Sigmoid colon (tissue), 7 donors: ENCODE data around the gene BAIAP3. TPM values are rescaled to one million over a fixed set of nuclear protein-coding genes. Genes with fewer than 3 reads are reported as not detected.

ENCODE experiments used
- DNase-seq: peaks from one replicate; pipeline ENCODE4 v3.0.0-alpha.2; 2019
- H3K27ac ChIP-seq, 4 donors: fragments of 200-600 bp; sonication (generic); one replicate each; pipeline ENCODE4 v1.5.1; 2016 to 2019; ENCODE audit warnings: mild to moderate bottlenecking in 1 of 4
- H3K27me3 ChIP-seq, 3 donors: fragments of 200-600 bp; sonication (generic); one replicate each; pipeline ENCODE4 v1.5.1; 2019; ENCODE audit warnings: mild to moderate bottlenecking in 1 of 3
- H3K36me3 ChIP-seq, 4 donors: fragments of 200-600 bp; sonication (generic); one replicate each; pipeline ENCODE4 v1.5.1; 2016 to 2019
- H3K4me1 ChIP-seq, 4 donors: fragments of 200-600 bp; sonication (generic); one replicate each; pipeline ENCODE4 v1.5.1; 2017 to 2019
- H3K4me3 ChIP-seq, 4 donors: fragments of 200-600 bp; sonication (generic); one replicate each; pipeline ENCODE4 v1.5.1; 2017 to 2019; ENCODE audit warnings: mild to moderate bottlenecking in 2 of 4, moderate library complexity in 1 of 4
- H3K9me3 ChIP-seq, 4 donors: fragments of 200-600 bp in 3 of 4; sonication (generic) in 3 of 4; one replicate each; pipeline versions ENCODE4 v1.5.1 to v1.6.1; 2013 to 2019
- CTCF ChIP-seq, 4 experiments: fragments of 450-650 bp in 3 of 4; fragments of 200-600 bp in 1 of 4; IDR thresholded peaks; one replicate each; pipeline ENCODE4 v1.5.1; 2016 to 2019; ENCODE audit warnings: antibody characterized with exemption in 4 of 4, mild to moderate bottlenecking in 3 of 4, moderate library complexity in 2 of 4
- EP300 ChIP-seq, 4 donors: sonication (generic); formaldehyde crosslinking; IDR thresholded peaks; one replicate each; pipeline ENCODE4 v1.6.1; 2017; ENCODE audit warnings: antibody characterized with exemption in 4 of 4
- POLR2A ChIP-seq, 2 donors: fragments of 450-650 bp; IDR thresholded peaks; one replicate each; pipeline ENCODE4 v1.6.1; 2016; ENCODE audit warnings: antibody characterized with exemption in 2 of 2, mild to moderate bottlenecking in 2 of 2, moderate library complexity in 2 of 2
- POLR2AphosphoS5 ChIP-seq, 4 donors: sonication (generic); formaldehyde crosslinking; IDR thresholded peaks; one replicate each; pipeline ENCODE4 v1.6.1; 2017; ENCODE audit warnings: antibody characterized with exemption in 4 of 4
- WGBS, 2 donors: extraction: QIAGEN DNeasy Blood & Tissue Kit; methylation state at CpG; one replicate each; pipeline ENCODE4 v1.1.7; 2013; 5-methylcytosine and 5-hydroxymethylcytosine counted together
- intact Hi-C: fragments of 100-400 bp; cut with DNase I; formaldehyde crosslinking; loops from one replicate; pipeline ENCODE4 v1.15.1; 2023
- polyA plus RNA-seq, 3 donors: library from polyadenylated mRNA; stranded (reverse); fragments of 200-250 nt; gene quantifications; one replicate each; pipeline ENCODE4 v1.2.3, GENCODE V29; 2013
- total RNA-seq, 4 donors: library from RNA; depleted of rRNA; stranded (reverse); fragments of >200 nt; gene quantifications; one replicate each; pipeline ENCODE4 v1.1.0, GENCODE V29; 2016
- donor health status: healthy with polysubstance abuse.
- donor health status: Bipolar disorder and iron deficiency.
- donor health status: healthy.

Gene BAIAP3
- total and polyA plus RNA-seq, 7 donors, result 0.60 to 5.5 (median 1.7) TPM; not detected in 1

- H3K36me3 ChIP-seq, result peaks cover 5 to 25% (median 13%) of the 10 kb centered on the region in 4 donors
- TF ChIP-seq EP300 (IDR thresholded peaks at IDR 0.05) (no peak), CTCF (IDR thresholded peaks at IDR 0.05) (no peak)
- intact Hi-C loops, result no loop called here
- peaks cover 0 to 15% (median 13%) of the 10 kb centered on the region in 4 donors for H3K4me1 ChIP-seq
- H3K27ac ChIP-seq, result no peak overlapping the region
- WGBS, 2 donors, result 84 to 88% methylated on average over 11 of the region's 11 CpGs
- no peaks in the 10 kb centered on the region for H3K9me3 ChIP-seq
- H3K27me3 ChIP-seq, result no peaks in the 10 kb centered on the region
- H3K4me3 ChIP-seq, result no peak overlapping the region
- no peak for DNase-seq
Measured at GRCh38 chr16:1345087-1345486, 11.6 kb downstream of the BAIAP3 start.

GRCh38 chr16:1345651-1346421 lies 12.4 kb downstream of the BAIAP3 start:
- Histone ChIP-seq H3K4me3 (no peak overlapping the region), H3K4me1 (peaks cover 0 to 22% (median 20%) of the 10 kb centered on the region in 4 donors), H3K27me3 (no peaks in the 10 kb centered on the region), H3K9me3 (no peaks in the 10 kb centered on the region), H3K27ac (no peak overlapping the region), H3K36me3 (peaks cover 5 to 26% (median 13%) of the 10 kb centered on the region in 4 donors)
- TF ChIP-seq POLR2A (IDR thresholded peaks at IDR 0.05), result no peak
- no peak for DNase-seq
- intact Hi-C loops, result no loop called here
- WGBS, 2 donors, result 74 to 80% methylated on average over 31 of the region's 31 CpGs

- Histone ChIP-seq H3K4me1 (peaks cover 0 to 28% (median 24%) of the 10 kb centered on the region in 4 donors), H3K27me3 (no peaks in the 10 kb centered on the region), H3K27ac (no peak overlapping the region), H3K9me3 (no peaks in the 10 kb centered on the region), H3K36me3 (peaks cover 5 to 26% (median 13%) of the 10 kb centered on the region in 4 donors), H3K4me3 (no peak overlapping the region)
- intact Hi-C loops, result no loop called here
- DNase-seq, result no peak
- TF ChIP-seq EP300 (IDR thresholded peaks at IDR 0.05) (no peak), POLR2A (IDR thresholded peaks at IDR 0.05) (no peak), POLR2AphosphoS5 (IDR thresholded peaks at IDR 0.05) (no peak), CTCF (IDR thresholded peaks at IDR 0.05) (no peak)
- 50 to 76% methylated on average over 34 of the region's 34 CpGs for WGBS, 2 donors
Measured at GRCh38 chr16:1346422-1347285, 13.2 kb downstream of the BAIAP3 start.

- no peaks in the 10 kb centered on the region for H3K27me3 ChIP-seq
- 91 to 93% methylated on average over 31 of the region's 31 CpGs for WGBS, 2 donors
- no peaks in the 10 kb centered on the region for H3K9me3 ChIP-seq
- intact Hi-C loops, result no loop called here
- DNase-seq, result no peak
- H3K36me3 ChIP-seq, result peaks cover 5 to 26% (median 13%) of the 10 kb centered on the region in 4 donors
- H3K4me3 ChIP-seq, result no peak overlapping the region
- TF ChIP-seq POLR2AphosphoS5 (IDR thresholded peaks at IDR 0.05), result no peak
- TF ChIP-seq CTCF (IDR thresholded peaks at IDR 0.05), result no peak
- TF ChIP-seq POLR2A (IDR thresholded peaks at IDR 0.05), result no peak
- no peak for TF ChIP-seq EP300 (IDR thresholded peaks at IDR 0.05)
- H3K27ac ChIP-seq, result no peak overlapping the region
- H3K4me1 ChIP-seq, result peaks cover 0 to 31% (median 25%) of the 10 kb centered on the region in 4 donors
Measured at GRCh38 chr16:1347286-1347855, 13.9 kb downstream of the BAIAP3 start.

GRCh38 chr16:1347962-1348361 lies 14.5 kb downstream of the BAIAP3 start:
- no peak for DNase-seq
- H3K9me3 ChIP-seq, result no peaks in the 10 kb centered on the region
- WGBS, 2 donors, result 92% methylated on average over 29 of the region's 29 CpGs
- intact Hi-C loops, result no loop called here
- no peak for TF ChIP-seq CTCF (IDR thresholded peaks at IDR 0.05)
- TF ChIP-seq POLR2A (IDR thresholded peaks at IDR 0.05), result no peak
- TF ChIP-seq EP300 (IDR thresholded peaks at IDR 0.05), result no peak
- no peak for TF ChIP-seq POLR2AphosphoS5 (IDR thresholded peaks at IDR 0.05)
- H3K4me3 ChIP-seq, result no peak overlapping the region
- peaks cover 5 to 26% (median 13%) of the 10 kb centered on the region in 4 donors for H3K36me3 ChIP-seq
- no peaks in the 10 kb centered on the region for H3K27me3 ChIP-seq
- H3K27ac ChIP-seq, result no peak overlapping the region
- H3K4me1 ChIP-seq, result peaks cover 0 to 31% (median 25%) of the 10 kb centered on the region in 4 donors
